ENCODE measurements around the gene ATP8B4. TPM values are rescaled to one million over a fixed set of nuclear protein-coding genes. Genes with fewer than 3 reads are reported as not detected.
A peak's percentile ranks its signal among the peaks of the same experiment; 100 is the strongest.

The ATP8B4 gene
- total RNA-seq, 1 donor = 90.2 TPM

DNA sequence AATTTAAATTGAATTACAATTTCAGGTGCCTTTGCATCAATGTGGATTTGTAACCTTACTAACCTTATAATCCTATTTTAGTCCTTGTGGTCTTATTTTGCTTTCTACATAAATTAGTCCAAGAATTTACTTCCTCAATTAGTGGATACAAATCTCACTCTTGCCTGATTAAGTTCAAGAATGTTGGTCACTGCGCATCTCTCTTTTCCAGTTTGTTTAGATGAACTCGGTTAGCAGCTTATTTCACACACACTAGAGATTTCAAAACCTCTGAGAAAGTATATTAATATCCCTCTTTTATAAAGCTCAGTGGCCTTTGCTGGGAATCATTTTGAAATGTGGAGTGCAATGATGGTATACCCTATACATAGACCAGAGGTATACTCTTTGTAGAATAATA lies 254.8 kb downstream of the ATP8B4 start:
- TF ChIP-seq CTCF (IDR thresholded peaks at IDR 0.05; ENCODE audit: insufficient read depth, low read depth, low read length) = no peak
- peak; percentile 67 for DNase-seq (ENCODE audit: low read depth)
- H3K4me3 ChIP-seq (ENCODE audit: low read depth, low read length) = no peak overlapping the region

- TF ChIP-seq CTCF (IDR thresholded peaks at IDR 0.05; ENCODE audit: insufficient read depth, low read depth, low read length) = no peak
- no peak overlapping the region for H3K4me3 ChIP-seq (ENCODE audit: low read depth, low read length)
- DNase-seq (ENCODE audit: low read depth) = peak; percentile 88
These were observed 255.4 kb downstream of the ATP8B4 start for GRCh38 chr15:49863431-49864224.

- DNase-seq (ENCODE audit: low read depth) = peak; percentile 96
- no peak for TF ChIP-seq CTCF (IDR thresholded peaks at IDR 0.05; ENCODE audit: insufficient read depth, low read depth, low read length)
- no peak overlapping the region for H3K4me3 ChIP-seq (ENCODE audit: low read depth, low read length)
These were observed 258.9 kb downstream of the ATP8B4 start for GRCh38 chr15:49860101-49860500.

GRCh38 chr15:49857496-49858475 lies 261.2 kb downstream of the ATP8B4 start:
- no peak overlapping the region for H3K4me3 ChIP-seq (ENCODE audit: low read depth, low read length)
- TF ChIP-seq CTCF (IDR thresholded peaks at IDR 0.05; ENCODE audit: insufficient read depth, low read depth, low read length) = no peak
- no peak for DNase-seq (ENCODE audit: low read depth)

DNA sequence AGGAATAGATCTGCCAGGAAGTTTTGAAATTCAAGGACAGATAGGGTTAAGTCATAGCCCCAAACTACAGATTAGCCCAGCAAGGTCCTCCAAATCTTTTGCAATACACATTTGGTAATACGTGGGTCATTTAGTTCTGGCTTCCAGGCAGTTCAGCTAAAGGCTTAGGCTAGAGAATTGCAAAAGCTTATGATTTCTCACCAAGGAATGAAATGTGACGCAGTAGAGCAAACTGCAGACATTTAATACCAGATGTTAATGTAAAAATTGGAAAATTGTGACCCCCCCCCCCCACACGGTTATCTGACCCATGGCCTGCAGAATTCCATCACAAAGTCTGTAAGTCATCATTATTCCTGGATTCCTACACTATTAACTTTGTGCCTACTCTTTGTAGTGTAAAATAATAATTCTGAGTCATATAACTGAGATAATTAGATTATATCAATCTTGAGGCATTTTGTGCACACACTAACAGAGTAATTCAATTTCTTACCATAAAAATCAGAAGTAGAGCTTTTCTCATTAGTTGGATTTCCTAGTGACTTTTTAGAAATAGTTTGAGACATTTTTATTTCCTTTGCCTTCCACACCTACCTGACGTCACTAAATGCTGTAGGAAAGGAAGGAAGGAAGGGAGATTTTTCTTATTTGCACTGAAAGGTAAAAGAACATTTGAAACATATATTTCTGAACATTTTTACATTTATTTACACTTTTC lies 263.0 kb downstream of the ATP8B4 start:
- TF ChIP-seq CTCF (IDR thresholded peaks at IDR 0.05; ENCODE audit: insufficient read depth, low read depth, low read length) = no peak
- no peak overlapping the region for H3K4me3 ChIP-seq (ENCODE audit: low read depth, low read length)

DNA sequence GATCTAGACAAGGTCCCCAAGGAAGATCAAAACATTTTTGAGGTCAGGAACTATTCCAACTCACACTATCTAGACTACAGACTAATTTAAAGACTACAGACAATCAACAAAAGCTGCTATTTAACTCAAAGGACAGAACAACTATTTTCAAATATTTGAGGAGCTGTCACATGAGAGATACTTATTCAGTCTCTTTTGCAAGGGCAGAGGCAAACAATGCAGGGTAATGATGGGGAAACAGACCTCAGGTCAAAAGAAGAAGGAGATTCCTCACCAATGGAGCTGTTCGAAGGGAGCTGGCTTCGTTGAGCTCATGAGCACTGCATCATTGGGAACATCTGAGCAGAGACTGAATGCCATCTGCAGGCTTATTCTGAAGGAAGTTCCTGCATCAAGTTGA lies 266.3 kb downstream of the ATP8B4 start:
- H3K4me3 ChIP-seq (ENCODE audit: low read depth, low read length) = no peak overlapping the region
- TF ChIP-seq CTCF (IDR thresholded peaks at IDR 0.05; ENCODE audit: insufficient read depth, low read depth, low read length) = no peak
- no peak for DNase-seq (ENCODE audit: low read depth)

More for the DNA sequence above, 263.0 kb downstream of the ATP8B4 start:
- peak; percentile 99 for DNase-seq (ENCODE audit: low read depth)
